Measurements from ENCODE around the gene KAT8. TPM values are rescaled to one million over a fixed set of nuclear protein-coding genes. Genes with fewer than 3 reads are reported as not detected.

KAT8 gene
- polyA plus RNA-seq, 3 donors, result 34.5 to 136 (median 42.0) TPM

DNA sequence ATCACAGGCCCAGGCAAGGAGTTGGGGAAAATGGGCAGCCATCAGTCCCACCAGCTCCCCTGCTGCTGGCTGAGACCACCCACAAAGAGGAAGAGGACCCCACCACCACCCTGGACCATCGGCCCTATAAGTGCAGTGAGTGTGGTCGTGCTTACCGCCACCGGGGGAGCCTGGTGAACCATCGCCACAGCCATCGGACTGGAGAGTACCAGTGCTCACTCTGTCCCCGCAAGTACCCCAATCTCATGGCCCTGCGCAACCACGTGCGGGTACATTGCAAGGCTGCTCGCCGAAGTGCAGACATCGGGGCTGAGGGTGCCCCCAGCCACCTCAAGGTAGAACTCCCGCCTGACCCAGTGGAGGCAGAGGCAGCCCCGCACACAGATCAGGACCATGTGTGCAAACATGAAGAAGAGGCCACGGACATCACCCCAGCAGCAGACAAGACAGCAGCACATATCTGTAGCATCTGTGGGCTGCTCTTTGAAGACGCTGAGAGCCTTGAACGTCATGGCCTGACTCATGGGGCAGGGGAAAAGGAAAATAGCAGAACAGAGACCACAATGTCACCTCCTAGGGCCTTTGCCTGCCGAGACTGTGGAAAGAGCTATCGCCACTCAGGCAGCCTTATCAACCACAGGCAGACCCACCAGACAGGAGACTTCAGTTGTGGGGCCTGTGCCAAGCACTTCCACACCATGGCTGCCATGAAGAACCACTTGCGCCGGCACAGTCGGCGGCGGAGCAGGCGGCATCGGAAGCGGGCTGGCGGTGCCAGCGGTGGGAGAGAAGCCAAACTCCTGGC, 39.7 kb upstream of the KAT8 start:
- H3K4me3 Mint-ChIP-seq, result no peak overlapping the region
- peaks cover 89% of the 10 kb centered on the region for H3K79me2 ChIP-seq (ENCODE audit: insufficient read depth, low read length)
- no peaks in the 10 kb centered on the region for H3K9me3 Mint-ChIP-seq
- no peak overlapping the region for H3K9ac ChIP-seq (ENCODE audit: insufficient read depth, low read length, poor library complexity, severe bottlenecking)
- H3K4me1 ChIP-seq (ENCODE audit: control insufficient read depth in 1 of 2, insufficient read depth in 2 of 2, low read length in 2 of 2), result peaks cover 23 to 39% of the 10 kb centered on the region in 2 donors
- H4K20me1 ChIP-seq (ENCODE audit: insufficient read depth, low read length), result peaks cover 80% of the 10 kb centered on the region
- H3K27me3 ChIP-seq (ENCODE audit: control insufficient read depth in 2 of 2, insufficient read depth in 2 of 2, low read length in 2 of 2), result no peaks in the 10 kb centered on the region
- peaks cover 57 to 66% of the 10 kb centered on the region in 2 donors for H3K36me3 ChIP-seq (replicated peaks in 1 of 2; ENCODE audit: control insufficient read depth in 1 of 2, insufficient read depth in 2 of 2, low read length in 2 of 2)
- peaks cover 37% of the 10 kb centered on the region for H3K4me1 Mint-ChIP-seq
- peaks cover 52 to 67% of the 10 kb centered on the region in 2 donors for H3K36me3 Mint-ChIP-seq
- peak overlapping the region in 1 of 2 donors; percentile 13 for H3K27ac ChIP-seq (ENCODE audit: low read depth in 1 of 2, low read length in 2 of 2)
- H3K4me2 ChIP-seq (replicated peaks; ENCODE audit: extremely low read depth, low read length, poor library complexity, severe bottlenecking), result no peak overlapping the region
- no peaks in the 10 kb centered on the region for H3K9me3 ChIP-seq (replicated peaks in 1 of 2; ENCODE audit: control insufficient read depth in 1 of 2, insufficient read depth in 1 of 2, low read length in 2 of 2)
- peaks cover 0 to 5% (median 1%) of the 10 kb centered on the region in 3 donors for H3K27me3 Mint-ChIP-seq (ENCODE audit: low read depth in 3 of 3)
- H2AFZ ChIP-seq (ENCODE audit: insufficient read depth, low read depth, low read length, poor library complexity, severe bottlenecking), result no peak overlapping the region
- H3K4me3 ChIP-seq (replicated peaks in 1 of 3; ENCODE audit: low read depth in 2 of 3, low read length in 3 of 3), result no peak overlapping the region
- intact Hi-C loops (cut with micrococcal nuclease), result no loop called here
- 94% methylated on average over 30 of the region's 30 CpGs for WGBS (ENCODE audit: insufficient coverage)
- TF ChIP-seq, protein P1, sequence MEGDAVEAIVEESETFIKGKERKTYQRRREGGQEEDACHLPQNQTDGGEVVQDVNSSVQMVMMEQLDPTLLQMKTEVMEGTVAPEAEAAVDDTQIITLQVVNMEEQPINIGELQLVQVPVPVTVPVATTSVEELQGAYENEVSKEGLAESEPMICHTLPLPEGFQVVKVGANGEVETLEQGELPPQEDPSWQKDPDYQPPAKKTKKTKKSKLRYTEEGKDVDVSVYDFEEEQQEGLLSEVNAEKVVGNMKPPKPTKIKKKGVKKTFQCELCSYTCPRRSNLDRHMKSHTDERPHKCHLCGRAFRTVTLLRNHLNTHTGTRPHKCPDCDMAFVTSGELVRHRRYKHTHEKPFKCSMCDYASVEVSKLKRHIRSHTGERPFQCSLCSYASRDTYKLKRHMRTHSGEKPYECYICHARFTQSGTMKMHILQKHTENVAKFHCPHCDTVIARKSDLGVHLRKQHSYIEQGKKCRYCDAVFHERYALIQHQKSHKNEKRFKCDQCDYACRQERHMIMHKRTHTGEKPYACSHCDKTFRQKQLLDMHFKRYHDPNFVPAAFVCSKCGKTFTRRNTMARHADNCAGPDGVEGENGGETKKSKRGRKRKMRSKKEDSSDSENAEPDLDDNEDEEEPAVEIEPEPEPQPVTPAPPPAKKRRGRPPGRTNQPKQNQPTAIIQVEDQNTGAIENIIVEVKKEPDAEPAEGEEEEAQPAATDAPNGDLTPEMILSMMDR (IDR thresholded peaks at IDR 0.05), result no peak
- DNase-seq, result no peak
- H3K27ac Mint-ChIP-seq, result peak overlapping the region in 4 of 7 donors; percentile 41 to 78 (median 62)

DNA sequence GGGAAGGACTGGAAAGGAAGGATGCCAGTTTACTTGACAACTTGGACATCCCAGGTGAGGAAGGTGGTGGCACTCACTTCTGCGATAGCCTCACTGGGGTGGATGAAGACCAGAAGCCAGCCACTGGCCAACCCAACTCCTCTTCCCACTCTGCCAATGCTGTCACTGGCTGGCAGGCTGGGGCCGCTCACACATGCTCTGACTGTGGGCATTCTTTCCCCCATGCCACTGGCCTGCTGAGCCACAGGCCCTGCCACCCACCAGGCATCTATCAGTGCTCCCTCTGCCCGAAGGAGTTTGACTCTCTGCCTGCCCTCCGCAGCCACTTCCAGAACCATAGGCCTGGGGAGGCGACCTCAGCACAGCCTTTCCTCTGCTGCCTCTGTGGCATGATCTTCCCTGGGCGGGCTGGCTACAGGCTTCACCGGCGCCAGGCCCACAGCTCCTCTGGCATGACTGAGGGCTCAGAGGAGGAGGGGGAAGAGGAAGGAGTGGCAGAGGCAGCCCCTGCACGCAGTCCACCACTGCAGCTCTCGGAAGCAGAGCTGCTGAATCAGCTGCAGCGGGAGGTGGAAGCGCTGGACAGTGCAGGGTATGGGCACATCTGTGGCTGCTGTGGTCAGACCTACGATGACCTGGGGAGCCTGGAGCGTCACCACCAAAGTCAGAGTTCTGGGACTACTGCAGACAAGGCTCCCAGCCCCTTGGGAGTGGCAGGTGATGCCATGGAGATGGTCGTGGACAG, 38.7 kb upstream of the KAT8 start:
- peaks cover 81% of the 10 kb centered on the region for H3K79me2 ChIP-seq (ENCODE audit: insufficient read depth, low read length)
- no peaks in the 10 kb centered on the region for H3K9me3 ChIP-seq (replicated peaks in 1 of 2; ENCODE audit: control insufficient read depth in 1 of 2, insufficient read depth in 1 of 2, low read length in 2 of 2)
- TF ChIP-seq, protein P1 (IDR thresholded peaks at IDR 0.05), result no peak
- Mint-ChIP-seq H3K27ac (peak overlapping the region in 6 of 7 donors; percentile 33 to 86 (median 72)), H3K4me3 (no peak overlapping the region), H3K4me1 (peaks cover 40% of the 10 kb centered on the region), H3K27me3 (ENCODE audit: low read depth in 3 of 3) (peaks cover 0 to 5% (median 1%) of the 10 kb centered on the region in 3 donors), H3K9me3 (no peaks in the 10 kb centered on the region), H3K36me3 (peaks cover 57 to 75% of the 10 kb centered on the region in 2 donors)
- H3K9ac ChIP-seq (ENCODE audit: insufficient read depth, low read length, poor library complexity, severe bottlenecking), result no peak overlapping the region
- no peak overlapping the region for H3K4me3 ChIP-seq (replicated peaks in 1 of 3; ENCODE audit: low read depth in 2 of 3, low read length in 3 of 3)
- no peaks in the 10 kb centered on the region for H3K27me3 ChIP-seq (ENCODE audit: control insufficient read depth in 2 of 2, insufficient read depth in 2 of 2, low read length in 2 of 2)
- H2AFZ ChIP-seq (ENCODE audit: insufficient read depth, low read depth, low read length, poor library complexity, severe bottlenecking), result no peak overlapping the region
- 86% methylated on average over 14 of the region's 15 CpGs for WGBS (ENCODE audit: insufficient coverage)
- no peak for DNase-seq
- H3K4me2 ChIP-seq (replicated peaks; ENCODE audit: extremely low read depth, low read length, poor library complexity, severe bottlenecking), result no peak overlapping the region
- intact Hi-C loops (cut with micrococcal nuclease), result no loop called here
- H4K20me1 ChIP-seq (ENCODE audit: insufficient read depth, low read length), result peaks cover 87% of the 10 kb centered on the region
- H3K36me3 ChIP-seq (replicated peaks in 1 of 2; ENCODE audit: control insufficient read depth in 1 of 2, insufficient read depth in 2 of 2, low read length in 2 of 2), result peaks cover 57 to 76% of the 10 kb centered on the region in 2 donors
- peaks cover 20 to 36% of the 10 kb centered on the region in 2 donors for H3K4me1 ChIP-seq (ENCODE audit: control insufficient read depth in 1 of 2, insufficient read depth in 2 of 2, low read length in 2 of 2)
- H3K27ac ChIP-seq (ENCODE audit: low read depth in 1 of 2, low read length in 2 of 2), result peak overlapping the region; percentile 6 to 36
